K562 (cell line): ENCODE data around the gene LIN28A. TPM values are rescaled to one million over a fixed set of nuclear protein-coding genes. Genes with fewer than 3 reads are reported as not detected.

ENCODE experiments used
- ATAC-seq: fragments of 200-7000 bp; cut with Tn5 transposase; 3 replicates; pipeline ENCODE4 v1.9.1; 2020; ENCODE audit warnings: moderate library complexity
- Bru-seq: library from RNA; stranded (reverse); fragments of 400-500 nt; gene quantifications from one replicate; lab custom pipeline; 2021; lab: Mats Ljungman, UMichigan
- BruChase-seq, 2 experiments: library from RNA; stranded (reverse); fragments of 400-500 nt; gene quantifications; one replicate each; lab custom pipeline; 2021; lab: Mats Ljungman, UMichigan
- BruUV-seq: library from RNA; stranded (reverse); fragments of 400-500 nt; replicated peaks from 2 replicates; lab custom pipeline; 2021; lab: Mats Ljungman, UMichigan
- CTCF ChIA-PET: fragments of 300-600 bp; formaldehyde crosslinking; extraction: SDS; loops from one replicate; lab custom pipeline; 2021; ENCODE audit warnings: low intra/inter-chr PET ratio; lab: Yijun Ruan, JAX
- POLR2A ChIA-PET: fragments of 300-600, 350-650 bp; sonication (Branson Sonifier 250); formaldehyde crosslinking; extraction: SDS; loops from one replicate; lab custom pipeline; 2021; ENCODE audit warnings: antibody characterized with exemption, inconsistent platforms; lab: Yijun Ruan, JAX
- DNase-seq, 4 experiments: peaks; one replicate each; pipeline versions ENCODE4 v3.0.0 to v3.0.0-alpha.2; 2011 to 2018; ENCODE audit warnings: low spot score in 3 of 4, mixed read lengths in 3 of 4; ENCODE audit errors: extremely low read depth in 1 of 4
- FAIRE-seq: peaks from 2 replicates; lab custom pipeline; 2011; peaks lifted over from hg19 to GRCh38; lab: Jason Lieb, UNC
- H2AFZ ChIP-seq: 2 replicates; pipeline ENCODE4 v1.6.0; 2011; ENCODE audit warnings: low read depth, low read length, control low read depth, inconsistent platforms
- H3K27ac ChIP-seq: fragments of 200-600 bp; 3 replicates; pipeline ENCODE4 v1.8.0; 2011; ENCODE audit warnings: low read depth, mild to moderate bottlenecking, control low read depth, inconsistent platforms, low read length, moderate library complexity, mixed read lengths; ENCODE audit errors: extremely low read depth
- H3K27me3 ChIP-seq, 2 experiments: fragments of 300-600 bp in 1 of 2; 2 replicates in 1 of 2; 3 replicates in 1 of 2; pipeline versions ENCODE4 v1.6.0 to v1.8.0; 2011; ENCODE audit warnings: inconsistent platforms in 2 of 2, low read length in 2 of 2, mild to moderate bottlenecking in 1 of 2, mixed read lengths in 1 of 2, moderate library complexity in 1 of 2; ENCODE audit not compliant: control insufficient read depth in 2 of 2, insufficient read depth in 2 of 2
- H3K36me3 ChIP-seq: fragments of 300-600 bp; 3 replicates; pipeline ENCODE4 v1.8.0; 2011; ENCODE audit warnings: mild to moderate bottlenecking, low read length, inconsistent platforms; ENCODE audit not compliant: control insufficient read depth, insufficient read depth
- H3K4me1 ChIP-seq, 2 experiments: fragments of 200-600 bp in 1 of 2; replicated peaks in 1 of 2; 2 replicates in 1 of 2; 3 replicates in 1 of 2; pipeline versions ENCODE4 v1.5.1 to v1.8.0; 2011; ENCODE audit warnings: inconsistent platforms in 2 of 2, low read length in 2 of 2, mild to moderate bottlenecking in 1 of 2, mixed read lengths in 1 of 2, moderate library complexity in 1 of 2; ENCODE audit not compliant: control insufficient read depth in 2 of 2, insufficient read depth in 2 of 2
- H3K4me2 ChIP-seq: 2 replicates; pipeline ENCODE4 v1.6.1; 2011; ENCODE audit warnings: low read length, control low read depth, inconsistent platforms, mixed read lengths; ENCODE audit not compliant: insufficient read depth
- H3K4me3 ChIP-seq: fragments of 200-600 bp; sonication (generic), shearing (Covaris generic); 2 replicates; pipeline ENCODE4 v1.5.1; 2016; ENCODE audit warnings: control low read depth, inconsistent platforms
- H3K79me2 ChIP-seq: fragments of 200-600 bp; 3 replicates; pipeline ENCODE4 v1.8.0; 2011; ENCODE audit warnings: low read length, inconsistent platforms; ENCODE audit not compliant: control insufficient read depth, insufficient read depth
- H3K9ac ChIP-seq, 2 experiments: 2 replicates each; pipeline versions ENCODE4 v1.6.0 to v1.6.1; 2011; ENCODE audit warnings: low read depth in 2 of 2, low read length in 2 of 2, control low read depth in 1 of 2, inconsistent platforms in 1 of 2, mild to moderate bottlenecking in 1 of 2, mixed read lengths in 1 of 2; ENCODE audit not compliant: insufficient read depth in 1 of 2
- H3K9me1 ChIP-seq: one replicate; pipeline ENCODE4 v1.6.0; 2011; ENCODE audit warnings: inconsistent platforms, mild to moderate bottlenecking, low read length, moderate library complexity; ENCODE audit not compliant: control insufficient read depth, insufficient read depth
- H3K9me3 ChIP-seq: replicated peaks from 2 replicates; pipeline ENCODE4 v1.5.1; 2011; ENCODE audit warnings: low read depth, low read length, inconsistent platforms; ENCODE audit not compliant: control insufficient read depth, insufficient read depth
- H4K20me1 ChIP-seq: replicated peaks from 2 replicates; pipeline ENCODE4 v1.6.1; 2011; ENCODE audit warnings: low read length, inconsistent platforms, mixed read lengths; ENCODE audit not compliant: control insufficient read depth, insufficient read depth
- RBBP5 ChIP-seq: fragments of 200-600 bp; sonication (generic); IDR thresholded peaks from 2 replicates; pipeline ENCODE4 v1.6.1; 2012; ENCODE audit warnings: borderline replicate concordance, mild to moderate bottlenecking, low read length, control low read depth, inconsistent platforms; ENCODE audit not compliant: insufficient read depth, poor library complexity, severe bottlenecking
- ZNF24 ChIP-seq: fragments of 450-650 bp; IDR thresholded peaks from 2 replicates; pipeline ENCODE4 v1.6.1; 2016
- WGBS: fragments of 100-300 bp; shearing (Covaris generic); methylation state at CpG from one replicate; pipeline ENCODE4 v1.1.6; 2016; ENCODE audit warnings: low coverage, mixed read lengths; ENCODE audit not compliant: insufficient coverage; ENCODE audit errors: missing lambda C conversion rate; 5-methylcytosine and 5-hydroxymethylcytosine counted together
- in situ Hi-C: fragments of 300-500 bp; cut with MboI; formaldehyde crosslinking; loops from 4 replicates; pipeline ENCODE4 v1.15.0; 2018; ENCODE audit warnings: inconsistent platforms, mixed read lengths
- intact Hi-C: fragments of 100-400 bp; cut with micrococcal nuclease; formaldehyde crosslinking; loops from 2 replicates; pipeline ENCODE4 v1.14.2; 2022
- long read RNA-seq, 3 experiments: library from polyadenylated mRNA in 2 of 3; library from RNA in 1 of 3; unstranded in 2 of 3; stranded (forward) in 1 of 3; transcript quantifications; one replicate each; pipeline ENCODE4 v2.0.0, GENCODE V29; 2019 to 2022
- polyA minus RNA-seq, 3 experiments: library from RNA; depleted of rRNA, polyadenylated mRNA; stranded (reverse); fragments of >200 nt; gene quantifications; 2 replicates each; pipeline ENCODE4 v1.2.3, GENCODE V29; 2011
- polyA plus RNA-seq, 8 experiments: library from polyadenylated mRNA; depleted of rRNA in 4 of 8; stranded (reverse) in 5 of 8; unstranded in 3 of 8; fragments of >200 nt; fragmentation: Nextera tagmentation in 2 of 8; fragmentation: Illumina TruSeq in 1 of 8; extraction: Ambion mirVana in 2 of 8; extraction: Trizol in 1 of 8; gene quantifications; 2 replicates each; pipeline versions ENCODE4 v1.2.1 to v1.2.3, GENCODE V29; 2011 to 2014; ENCODE audit warnings: inconsistent platforms in 1 of 8, missing spikeins in 1 of 8
- total RNA-seq, 7 experiments: library from RNA; depleted of rRNA in 6 of 7; stranded (reverse); fragments of >200 nt in 6 of 7; fragmentation: Illumina TruSeq in 2 of 7; extraction: Trizol in 2 of 7; gene quantifications; 2 replicates each; pipeline versions ENCODE4 v1.2.1 to v1.2.3, GENCODE V29; 2011 to 2021; ENCODE audit warnings: low replicate concordance in 1 of 7

The LIN28A gene, protein sequence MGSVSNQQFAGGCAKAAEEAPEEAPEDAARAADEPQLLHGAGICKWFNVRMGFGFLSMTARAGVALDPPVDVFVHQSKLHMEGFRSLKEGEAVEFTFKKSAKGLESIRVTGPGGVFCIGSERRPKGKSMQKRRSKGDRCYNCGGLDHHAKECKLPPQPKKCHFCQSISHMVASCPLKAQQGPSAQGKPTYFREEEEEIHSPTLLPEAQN
- total RNA-seq (2011; cell fraction: chromatin; rRNA removed; ENCODE audit: low replicate concordance) = 0.51 and 0.97 TPM in 2 replicates
- total RNA-seq (2011; cell fraction: nucleolus; rRNA removed) = 0.53 and 0.67 TPM in 2 replicates
- total RNA-seq (2011; cell fraction: nucleoplasm; rRNA removed) = 0.81 and 1.5 TPM in 2 replicates
- total RNA-seq (2014; rRNA removed) (3.1 and 3.8 TPM in 2 replicates), total RNA-seq (2014; rRNA removed; fragmentation: Illumina TruSeq; extraction: Trizol) (4.3 and 4.5 TPM in 2 replicates), total RNA-seq (2015; rRNA removed; fragmentation: Illumina TruSeq; extraction: Trizol) (4.5 and 5.4 TPM in 2 replicates), total RNA-seq (2021) (5.1 TPM in 2 replicates), polyA plus RNA-seq (2011; rRNA removed) (0.26 and 5.2 TPM in 2 replicates), polyA plus RNA-seq (2014; fragmentation: Illumina TruSeq; extraction: Trizol) (3.5 and 3.9 TPM in 2 replicates), polyA plus RNA-seq (2014; fragmentation: Nextera tagmentation; extraction: Ambion mirVana) (1 to 10 TPM in 1 of 2 experiments, under 1 TPM in 1; 0.80 to 1.0 TPM), polyA plus RNA-seq (2014; rRNA removed) (2.4 and 3.2 TPM in 2 replicates), polyA minus RNA-seq (2011; rRNA and poly(A)+ RNA removed) (0.69 and 13.6 TPM in 2 replicates), Bru-seq, nascent RNA (percentile 51 among the genes with signal in this experiment), BruChase-seq, experiment 1, labeled RNA remaining after a 2-hour chase (percentile 48 among the genes with signal in this experiment), BruChase-seq, experiment 2, labeled RNA remaining after a 6-hour chase (percentile 53 among the genes with signal in this experiment)
- 0.25 and 1.9 TPM in 2 replicates for polyA plus RNA-seq (2011; cell fraction: cytosol; rRNA removed)
- polyA plus RNA-seq (2011; cell fraction: nucleus; rRNA removed) = 0.15 and 1.7 TPM in 2 replicates
- 0.24 and 1.0 TPM in 2 replicates for polyA plus RNA-seq (2012)
- 0.36 and 6.4 TPM in 2 replicates for polyA minus RNA-seq (2011; cell fraction: cytosol; rRNA and poly(A)+ RNA removed)
- 0.11 and 0.81 TPM in 2 replicates for polyA minus RNA-seq (2011; cell fraction: nucleus; rRNA and poly(A)+ RNA removed)
- long read RNA-seq, experiment 1, partial matches to known transcripts = 5 of 14 reads
- long read RNA-seq, experiment 1, other reads (novel, unspliced or antisense) = 7 of 14 reads
- long read RNA-seq, experiment 2, partial matches to known transcripts = 0 of 1 reads
- long read RNA-seq, experiment 2, other reads (novel, unspliced or antisense) = 1 of 1 reads
- long read RNA-seq, experiment 3 = 0 reads

- POLR2A ChIA-PET = interaction anchor here (0.6 to 1.0 kb wide), 4 partner anchors 9 to 260 kb away, joined by 3 read pairs; no protein-coding TSS in a partner anchor
- TSS peak; percentile 54 for BruUV-seq
- Histone ChIP-seq H3K9me3 (no peaks in the 10 kb centered on the region), H3K36me3 (no peaks in the 10 kb centered on the region)
- TF ChIP-seq ZNF24 = no peak
- TF ChIP-seq RBBP5 = peak; percentile 21
- TF ChIP-seq, all 486 proteins: peak for 1
- peak within 1 kb of the TSS; percentile 28 to 38; a peak in 3 of 4 replicates for H3K9ac ChIP-seq
- ATAC-seq (no peak), DNase-seq (no peak), FAIRE-seq (no peak)
- no peaks in the 10 kb centered on the region for H3K79me2 ChIP-seq
- no peak within 1 kb of the TSS for H3K4me3 ChIP-seq
- 0 out of 2 replicates have a peak within 1 kb of the TSS, but pooled peaks have one; percentile 12 for H3K4me2 ChIP-seq
- in situ Hi-C loops (no loop called here), intact Hi-C loops (no loop called here)
- 75% methylated on average over 43 of the region's 70 CpGs for WGBS
- H3K27ac ChIP-seq = peak within 1 kb of the TSS; percentile 53; the same call in 1 of the 3 replicates
- H3K4me1 ChIP-seq = peaks cover 12 to 39% of the 10 kb centered on the region in 2 experiments; a peak in 4 of 5 replicates
- peaks cover 5% of the 10 kb centered on the region; the same call in 1 of the 2 replicates for H4K20me1 ChIP-seq
- peaks cover 0 to 5% of the 10 kb centered on the region in 2 experiments; a peak in 1 of 5 replicates for H3K27me3 ChIP-seq
- CTCF ChIA-PET = no interaction called here
- no peak within 1 kb of the TSS for H2AFZ ChIP-seq
- H3K9me1 ChIP-seq = no peaks in the 10 kb centered on the region
These were observed at the start of gene LIN28A for GRCh38 chr1:26410706-26411623. TSS of gene LIN28A (plus strand) at chr1:26410817. CDS start at chr1:26410892, 75 bp downstream.
